H9 (cell line): ENCODE results near the gene ZNF860. TPM values are rescaled to one million over a fixed set of nuclear protein-coding genes. Genes with fewer than 3 reads are reported as not detected.

Experiments used
- DNase-seq: peaks from one replicate; pipeline ENCODE4 v3.0.0-alpha.2; 2017
- H2AFZ ChIP-seq: one replicate; pipeline ENCODE4 v1.6.1; 2013; ENCODE audit warnings: mild to moderate bottlenecking, low read length, control low read depth, moderate library complexity
- H2AK5ac ChIP-seq: 2 replicates; pipeline ENCODE4 v1.6.1; 2013; ENCODE audit warnings: low read length, control low read depth, mixed read lengths; ENCODE audit not compliant: insufficient read length
- H2BK120ac ChIP-seq: one replicate; pipeline ENCODE4 v1.6.1; 2013; ENCODE audit warnings: low read depth, mild to moderate bottlenecking, low read length, control low read depth, inconsistent platforms; ENCODE audit not compliant: poor library complexity, severe bottlenecking
- H2BK12ac ChIP-seq: 2 replicates; pipeline ENCODE4 v1.6.1; 2013; ENCODE audit warnings: low read length, control low read depth, mixed read lengths, low read depth; ENCODE audit not compliant: insufficient read length
- H2BK15ac ChIP-seq: 2 replicates; pipeline ENCODE4 v1.6.1; 2013; ENCODE audit warnings: low read depth, low read length, control low read depth
- H2BK20ac ChIP-seq: one replicate; pipeline ENCODE4 v1.6.1; 2013; ENCODE audit warnings: low read depth, mild to moderate bottlenecking, low read length, control low read depth, inconsistent platforms; ENCODE audit not compliant: poor library complexity, severe bottlenecking
- H2BK5ac ChIP-seq: 2 replicates; pipeline ENCODE4 v1.6.1; 2013; ENCODE audit warnings: low read length, control low read depth, mixed read lengths; ENCODE audit not compliant: insufficient read length
- H3K14ac ChIP-seq: 2 replicates; pipeline ENCODE4 v1.6.1; 2013; ENCODE audit warnings: low read length, control low read depth; ENCODE audit not compliant: insufficient read depth
- H3K18ac ChIP-seq: 2 replicates; pipeline ENCODE4 v1.6.1; 2013; ENCODE audit warnings: low read depth, mild to moderate bottlenecking, mixed read lengths, low read length, control low read depth; ENCODE audit not compliant: insufficient read length
- H3K23ac ChIP-seq: 2 replicates; pipeline ENCODE4 v1.6.1; 2013; ENCODE audit warnings: low read length, control low read depth, mixed read lengths, low read depth; ENCODE audit not compliant: insufficient read length
- H3K23me2 ChIP-seq: 2 replicates; pipeline ENCODE4 v1.6.1; 2013; ENCODE audit warnings: low read depth, mild to moderate bottlenecking, mixed read lengths, low read length, control low read depth; ENCODE audit not compliant: insufficient read length, poor library complexity, severe bottlenecking
- H3K27ac ChIP-seq: 2 replicates; pipeline ENCODE4 v1.5.1; 2013; ENCODE audit warnings: low read length, control low read depth, mixed read lengths, low read depth; ENCODE audit not compliant: insufficient read length
- H3K27me3 ChIP-seq: 2 replicates; pipeline ENCODE4 v1.6.1; 2013; ENCODE audit warnings: low read length, control low read depth, inconsistent platforms; ENCODE audit not compliant: insufficient read depth
- H3K4ac ChIP-seq: 2 replicates; pipeline ENCODE4 v1.6.1; 2013; ENCODE audit warnings: low read depth, mild to moderate bottlenecking, control low read depth, inconsistent platforms, low read length, moderate library complexity
- H3K4me1 ChIP-seq: 2 replicates; pipeline ENCODE4 v1.6.1; 2013; ENCODE audit warnings: low read length, control low read depth, inconsistent platforms; ENCODE audit not compliant: insufficient read depth
- H3K4me2 ChIP-seq: 2 replicates; pipeline ENCODE4 v1.6.1; 2013; ENCODE audit warnings: low read length, control low read depth, mixed read lengths; ENCODE audit not compliant: insufficient read length, insufficient read depth
- H3K56ac ChIP-seq: 2 replicates; pipeline ENCODE4 v1.6.1; 2013; ENCODE audit warnings: low read depth, mild to moderate bottlenecking, mixed read lengths, low read length, control low read depth; ENCODE audit not compliant: insufficient read length
- H3K79me1 ChIP-seq: 2 replicates; pipeline ENCODE4 v1.6.1; 2013; ENCODE audit warnings: low read depth, mild to moderate bottlenecking, moderate library complexity, low read length, control low read depth, inconsistent platforms; ENCODE audit not compliant: insufficient read depth, poor library complexity, severe bottlenecking
- H3K79me2 ChIP-seq: 2 replicates; pipeline ENCODE4 v1.6.1; 2013; ENCODE audit warnings: low read length, control low read depth, inconsistent platforms; ENCODE audit not compliant: insufficient read depth
- H3K9ac ChIP-seq: 2 replicates; pipeline ENCODE4 v1.6.1; 2013; ENCODE audit warnings: low read length, control low read depth, mixed read lengths; ENCODE audit not compliant: insufficient read length; ENCODE audit errors: extremely low read depth
- H3K9me3 ChIP-seq: one replicate; pipeline ENCODE4 v1.6.1; 2013; ENCODE audit warnings: low read depth, low read length, inconsistent platforms; ENCODE audit not compliant: control insufficient read depth
- H3T11ph ChIP-seq: one replicate; pipeline ENCODE4 v1.6.1; 2013; ENCODE audit warnings: mild to moderate bottlenecking, low read length, control low read depth, inconsistent platforms
- H4K20me1 ChIP-seq: one replicate; pipeline ENCODE4 v1.6.1; 2013; ENCODE audit not compliant: control insufficient read depth, insufficient read length, insufficient read depth
- H4K5ac ChIP-seq: 2 replicates; pipeline ENCODE4 v1.6.1; 2013; ENCODE audit warnings: low read depth, mild to moderate bottlenecking, mixed read lengths, low read length, control low read depth; ENCODE audit not compliant: insufficient read length
- H4K8ac ChIP-seq: replicated peaks from 2 replicates; pipeline ENCODE4 v1.6.1; 2013; ENCODE audit warnings: low read length, control low read depth, mixed read lengths, low read depth; ENCODE audit not compliant: insufficient read length
- H4K91ac ChIP-seq: 2 replicates; pipeline ENCODE4 v1.6.1; 2013; ENCODE audit warnings: low read depth, mild to moderate bottlenecking, moderate library complexity, mixed read lengths, low read length, control low read depth; ENCODE audit not compliant: insufficient read length
- H3K27ac Mint-ChIP-seq, 3 experiments: 2 replicates in 2 of 3; 3 replicates in 1 of 3; pipeline ENCODE4 v1.8.0; 2020 to 2021; ENCODE audit warnings: mixed read lengths in 3 of 3, mild to moderate bottlenecking in 1 of 3, moderate library complexity in 1 of 3
- H3K27me3 Mint-ChIP-seq: 2 replicates; pipeline ENCODE4 v1.8.0; 2021; ENCODE audit warnings: low read depth, mild to moderate bottlenecking, moderate library complexity, mixed read lengths
- H3K36me3 Mint-ChIP-seq, 3 experiments: 2 replicates in 2 of 3; 3 replicates in 1 of 3; pipeline ENCODE4 v1.8.0; 2020 to 2021; ENCODE audit warnings: low read depth in 3 of 3, mixed read lengths in 3 of 3; ENCODE audit not compliant: insufficient read depth in 1 of 3
- H3K4me1 Mint-ChIP-seq, 2 experiments: 2 replicates each; pipeline ENCODE4 v1.8.0; 2020; ENCODE audit warnings: mixed read lengths in 2 of 2
- H3K4me3 Mint-ChIP-seq, 2 experiments: 2 replicates in 1 of 2; 3 replicates in 1 of 2; pipeline ENCODE4 v1.8.0; 2020 to 2021; ENCODE audit warnings: mild to moderate bottlenecking in 2 of 2, mixed read lengths in 2 of 2, moderate library complexity in 1 of 2
- H3K9me3 Mint-ChIP-seq, 2 experiments: 2 replicates in 1 of 2; 3 replicates in 1 of 2; pipeline ENCODE4 v1.8.0; 2020; ENCODE audit warnings: mild to moderate bottlenecking in 2 of 2, mixed read lengths in 2 of 2, moderate library complexity in 1 of 2
- CTCF ChIP-seq: fragments of 200-600 bp; sonication (generic); conservative IDR thresholded peaks from 3 replicates; pipeline ENCODE4 v1.8.0; 2021; ENCODE audit warnings: antibody characterized with exemption, mild to moderate bottlenecking
- WGBS: extraction: QIAGEN DNeasy Blood & Tissue Kit; methylation state at CpG from one replicate; pipeline ENCODE4 v1.1.7; 2013; ENCODE audit warnings: missing lambda C conversion rate, low lambda C conversion rate, mixed read lengths; ENCODE audit not compliant: insufficient read length; ENCODE audit errors: extremely low coverage; 5-methylcytosine and 5-hydroxymethylcytosine counted together
- total RNA-seq: library from RNA; stranded (reverse); gene quantifications from 2 replicates; pipeline ENCODE4 v1.2.1, GENCODE V29; 2021

The ZNF860 gene
- total RNA-seq, 1 experiment from 2014 or later = 2.6 TPM

GRCh38 chr3:31948280-31948679 lies 33.3 kb upstream of the ZNF860 start:
- Histone ChIP-seq H3K79me2 (peaks cover 49% of the 10 kb centered on the region; the same call in 1 of the 2 replicates), H3K4me2 (no peak overlapping the region)
- WGBS = no CpG with 5 or more reads among the region's 6 CpGs

More at GRCh38 chr3:31948280-31948679, 33.3 kb upstream of the ZNF860 start:
- Mint-ChIP-seq H3K27ac (peak overlapping the region in 2 of 3 experiments; percentile 33 to 65; a peak in 1 of 7 replicates), H3K4me3 (no peak overlapping the region), H3K27me3 (no peaks in the 10 kb centered on the region), H3K4me1 (peaks cover 46 to 51% of the 10 kb centered on the region in 2 experiments), H3K9me3 (peaks cover 11 to 14% of the 10 kb centered on the region in 2 experiments), H3K36me3 (peaks cover 14 to 27% (median 21%) of the 10 kb centered on the region in 3 experiments)
- no peak overlapping the region for H2BK5ac ChIP-seq
- H2AK5ac ChIP-seq = no peak overlapping the region
- H2BK12ac ChIP-seq = no peak overlapping the region
- peaks cover 2% of the 10 kb centered on the region for H3K79me1 ChIP-seq
- H2AFZ ChIP-seq = no peak overlapping the region
- H3K18ac ChIP-seq = no peak overlapping the region
- no peaks in the 10 kb centered on the region for H3K9me3 ChIP-seq
- H3K27ac ChIP-seq = no peak overlapping the region
- no peak overlapping the region for H2BK15ac ChIP-seq
- no peaks in the 10 kb centered on the region for H3K27me3 ChIP-seq
- H3K4ac ChIP-seq = no peak overlapping the region
- peaks cover 24% of the 10 kb centered on the region for H3K4me1 ChIP-seq
- H4K8ac ChIP-seq = no peak overlapping the region
- no peak overlapping the region for H3K23ac ChIP-seq
- H4K91ac ChIP-seq = no peak overlapping the region
- no peak for DNase-seq
- H3K9ac ChIP-seq = no peak overlapping the region
- H3K23me2 ChIP-seq = no peaks in the 10 kb centered on the region
- no peaks in the 10 kb centered on the region for H4K20me1 ChIP-seq
- no peak overlapping the region for H3K14ac ChIP-seq
- H3T11ph ChIP-seq = no peak overlapping the region
- H2BK20ac ChIP-seq = no peak overlapping the region
- H4K5ac ChIP-seq = no peak overlapping the region
- TF ChIP-seq CTCF = no peak
- no peak overlapping the region for H3K56ac ChIP-seq
- no peak overlapping the region for H2BK120ac ChIP-seq
